K562 (cell line): ENCODE data around the gene VEGFA. TPM values are rescaled to one million over a fixed set of nuclear protein-coding genes. Genes with fewer than 3 reads are reported as not detected.

Experiments used
- ATAC-seq: fragments of 200-7000 bp; cut with Tn5 transposase; 3 replicates; pipeline ENCODE4 v1.9.1; 2020; ENCODE audit warnings: moderate library complexity
- BruUV-seq: library from RNA; stranded (reverse); fragments of 400-500 nt; replicated peaks from 2 replicates; lab custom pipeline; 2021; lab: Mats Ljungman, UMichigan
- CTCF ChIA-PET: fragments of 300-600 bp; formaldehyde crosslinking; extraction: SDS; loops from one replicate; lab custom pipeline; 2021; ENCODE audit warnings: low intra/inter-chr PET ratio; lab: Yijun Ruan, JAX
- POLR2A ChIA-PET: fragments of 300-600, 350-650 bp; sonication (Branson Sonifier 250); formaldehyde crosslinking; extraction: SDS; loops from one replicate; lab custom pipeline; 2021; ENCODE audit warnings: antibody characterized with exemption, inconsistent platforms; lab: Yijun Ruan, JAX
- DNase-seq, 4 experiments: peaks; one replicate each; pipeline versions ENCODE4 v3.0.0 to v3.0.0-alpha.2; 2011 to 2018; ENCODE audit warnings: low spot score in 3 of 4, mixed read lengths in 3 of 4; ENCODE audit errors: extremely low read depth in 1 of 4
- FAIRE-seq: peaks from 2 replicates; lab custom pipeline; 2011; peaks lifted over from hg19 to GRCh38; lab: Jason Lieb, UNC
- H2AFZ ChIP-seq: 2 replicates; pipeline ENCODE4 v1.6.0; 2011; ENCODE audit warnings: low read depth, low read length, control low read depth, inconsistent platforms
- H3K27ac ChIP-seq: fragments of 200-600 bp; 3 replicates; pipeline ENCODE4 v1.8.0; 2011; ENCODE audit warnings: low read depth, mild to moderate bottlenecking, control low read depth, inconsistent platforms, low read length, moderate library complexity, mixed read lengths; ENCODE audit errors: extremely low read depth
- H3K27me3 ChIP-seq, 2 experiments: fragments of 300-600 bp in 1 of 2; 2 replicates in 1 of 2; 3 replicates in 1 of 2; pipeline versions ENCODE4 v1.6.0 to v1.8.0; 2011; ENCODE audit warnings: inconsistent platforms in 2 of 2, low read length in 2 of 2, mild to moderate bottlenecking in 1 of 2, mixed read lengths in 1 of 2, moderate library complexity in 1 of 2; ENCODE audit not compliant: control insufficient read depth in 2 of 2, insufficient read depth in 2 of 2
- H3K36me3 ChIP-seq: fragments of 300-600 bp; 3 replicates; pipeline ENCODE4 v1.8.0; 2011; ENCODE audit warnings: mild to moderate bottlenecking, low read length, inconsistent platforms; ENCODE audit not compliant: control insufficient read depth, insufficient read depth
- H3K4me1 ChIP-seq, 2 experiments: fragments of 200-600 bp in 1 of 2; replicated peaks in 1 of 2; 2 replicates in 1 of 2; 3 replicates in 1 of 2; pipeline versions ENCODE4 v1.5.1 to v1.8.0; 2011; ENCODE audit warnings: inconsistent platforms in 2 of 2, low read length in 2 of 2, mild to moderate bottlenecking in 1 of 2, mixed read lengths in 1 of 2, moderate library complexity in 1 of 2; ENCODE audit not compliant: control insufficient read depth in 2 of 2, insufficient read depth in 2 of 2
- H3K4me2 ChIP-seq: 2 replicates; pipeline ENCODE4 v1.6.1; 2011; ENCODE audit warnings: low read length, control low read depth, inconsistent platforms, mixed read lengths; ENCODE audit not compliant: insufficient read depth
- H3K4me3 ChIP-seq: fragments of 200-600 bp; sonication (generic), shearing (Covaris generic); 2 replicates; pipeline ENCODE4 v1.5.1; 2016; ENCODE audit warnings: control low read depth, inconsistent platforms
- H3K79me2 ChIP-seq: fragments of 200-600 bp; 3 replicates; pipeline ENCODE4 v1.8.0; 2011; ENCODE audit warnings: low read length, inconsistent platforms; ENCODE audit not compliant: control insufficient read depth, insufficient read depth
- H3K9ac ChIP-seq, 2 experiments: 2 replicates each; pipeline versions ENCODE4 v1.6.0 to v1.6.1; 2011; ENCODE audit warnings: low read depth in 2 of 2, low read length in 2 of 2, control low read depth in 1 of 2, inconsistent platforms in 1 of 2, mild to moderate bottlenecking in 1 of 2, mixed read lengths in 1 of 2; ENCODE audit not compliant: insufficient read depth in 1 of 2
- H3K9me1 ChIP-seq: one replicate; pipeline ENCODE4 v1.6.0; 2011; ENCODE audit warnings: inconsistent platforms, mild to moderate bottlenecking, low read length, moderate library complexity; ENCODE audit not compliant: control insufficient read depth, insufficient read depth
- H3K9me3 ChIP-seq: replicated peaks from 2 replicates; pipeline ENCODE4 v1.5.1; 2011; ENCODE audit warnings: low read depth, low read length, inconsistent platforms; ENCODE audit not compliant: control insufficient read depth, insufficient read depth
- H4K20me1 ChIP-seq: replicated peaks from 2 replicates; pipeline ENCODE4 v1.6.1; 2011; ENCODE audit warnings: low read length, inconsistent platforms, mixed read lengths; ENCODE audit not compliant: control insufficient read depth, insufficient read depth
- ESRRA ChIP-seq: fragments of 450-650 bp; IDR thresholded peaks from 2 replicates; pipeline ENCODE4 v1.6.1; 2014; ENCODE audit warnings: low read depth, mild to moderate bottlenecking, moderate library complexity, borderline replicate concordance
- FOXA3 ChIP-seq, 2 experiments: fragments of 450-650 bp in 1 of 2; sonication (generic) in 1 of 2; formaldehyde crosslinking; IDR thresholded peaks in 1 of 2; conservative IDR thresholded peaks in 1 of 2; 2 replicates each; pipeline versions ENCODE4 v1.4.0 to v1.8.0; 2020 to 2022; ENCODE audit warnings: mild to moderate bottlenecking in 2 of 2, missing genetic modification reagents in 1 of 2
- GTF2E2 ChIP-seq: fragments of 200-800 bp; sonication (Bioruptor generic); IDR thresholded peaks from 2 replicates; pipeline ENCODE4 v1.6.1; 2016; ENCODE audit warnings: missing genetic modification characterization, missing compliant biosample characterization
- PKNOX1 ChIP-seq: fragments of 450-650 bp; IDR thresholded peaks from 2 replicates; pipeline ENCODE4 v1.6.1; 2016
- TCF15 ChIP-seq: fragments of 250-450 bp; sonication (Bioruptor Pico); IDR thresholded peaks from 2 replicates; pipeline ENCODE4 v1.8.0; 2022; ENCODE audit warnings: moderate library complexity, mild to moderate bottlenecking, inconsistent platforms
- THRB ChIP-seq: fragments of 450-650 bp; formaldehyde crosslinking; conservative IDR thresholded peaks from 2 replicates; pipeline ENCODE4 v1.4.0; 2022; ENCODE audit warnings: mild to moderate bottlenecking, missing genetic modification characterization
- ZNF165 ChIP-seq: fragments of 250-450 bp; sonication (Bioruptor Pico); IDR thresholded peaks from 2 replicates; pipeline ENCODE4 v1.4.0; 2020; ENCODE audit warnings: borderline replicate concordance
- WGBS: fragments of 100-300 bp; shearing (Covaris generic); methylation state at CpG from one replicate; pipeline ENCODE4 v1.1.6; 2016; ENCODE audit warnings: low coverage, mixed read lengths; ENCODE audit not compliant: insufficient coverage; ENCODE audit errors: missing lambda C conversion rate; 5-methylcytosine and 5-hydroxymethylcytosine counted together
- in situ Hi-C: fragments of 300-500 bp; cut with MboI; formaldehyde crosslinking; loops from 4 replicates; pipeline ENCODE4 v1.15.0; 2018; ENCODE audit warnings: inconsistent platforms, mixed read lengths
- intact Hi-C: fragments of 100-400 bp; cut with micrococcal nuclease; formaldehyde crosslinking; loops from 2 replicates; pipeline ENCODE4 v1.14.2; 2022
- polyA plus RNA-seq, 8 experiments: library from polyadenylated mRNA; depleted of rRNA in 4 of 8; stranded (reverse) in 5 of 8; unstranded in 3 of 8; fragments of >200 nt; fragmentation: Nextera tagmentation in 2 of 8; fragmentation: Illumina TruSeq in 1 of 8; extraction: Ambion mirVana in 2 of 8; extraction: Trizol in 1 of 8; gene quantifications; 2 replicates each; pipeline versions ENCODE4 v1.2.1 to v1.2.3, GENCODE V29; 2011 to 2014; ENCODE audit warnings: inconsistent platforms in 1 of 8, missing spikeins in 1 of 8
- total RNA-seq, 7 experiments: library from RNA; depleted of rRNA in 6 of 7; stranded (reverse); fragments of >200 nt in 6 of 7; fragmentation: Illumina TruSeq in 2 of 7; extraction: Trizol in 2 of 7; gene quantifications; 2 replicates each; pipeline versions ENCODE4 v1.2.1 to v1.2.3, GENCODE V29; 2011 to 2021; ENCODE audit warnings: low replicate concordance in 1 of 7
- TF ChIP-seq, protein P1 (sequence below), 2 experiments: IDR thresholded peaks; 2 replicates each; pipeline ENCODE4 v1.6.1; 2012; ENCODE audit warnings: improper control_type of control experiment in 2 of 2, low read depth in 2 of 2, low read length in 2 of 2, borderline replicate concordance in 1 of 2

The VEGFA gene
- total and polyA plus RNA-seq, 9 of the 15 experiments (the other 6 are each of a cell fraction or from before 2014, with no cell fraction given) = 14.0 to 271 (median 124) TPM

- intact Hi-C loops (no loop called here), in situ Hi-C loops (no loop called here)
- no peaks in the 10 kb centered on the region for H3K9me3 ChIP-seq
- WGBS = 52% methylated on average over 5 of the region's 5 CpGs
- H3K27me3 ChIP-seq = no peaks in the 10 kb centered on the region; a peak in 1 of 5 replicates
- no peak overlapping the region for H3K27ac ChIP-seq
- DNase-seq = no peak
- FAIRE-seq = no peak
- CTCF ChIA-PET = no interaction called here
- ATAC-seq = no peak
- peak overlapping the region in 1 of 2 experiments; percentile 68; a peak in 1 of 4 replicates for H3K9ac ChIP-seq
- H3K4me2 ChIP-seq = no peak overlapping the region
- H3K9me1 ChIP-seq = peaks cover 6% of the 10 kb centered on the region
- H3K4me3 ChIP-seq = no peak overlapping the region
- peak in 1 of 2 experiments; percentile 23; a peak in 1 of 4 replicates for TF ChIP-seq FOXA3 (CRISPR knock-in tag; conservative IDR thresholded peaks at IDR 0.05 in 1 of 2, IDR thresholded peaks at IDR 0.05 in 1 of 2)
- no peak for TF ChIP-seq GTF2E2 (tag)
- peak; percentile 68 for TF ChIP-seq ESRRA
- TF ChIP-seq, protein P1, sequence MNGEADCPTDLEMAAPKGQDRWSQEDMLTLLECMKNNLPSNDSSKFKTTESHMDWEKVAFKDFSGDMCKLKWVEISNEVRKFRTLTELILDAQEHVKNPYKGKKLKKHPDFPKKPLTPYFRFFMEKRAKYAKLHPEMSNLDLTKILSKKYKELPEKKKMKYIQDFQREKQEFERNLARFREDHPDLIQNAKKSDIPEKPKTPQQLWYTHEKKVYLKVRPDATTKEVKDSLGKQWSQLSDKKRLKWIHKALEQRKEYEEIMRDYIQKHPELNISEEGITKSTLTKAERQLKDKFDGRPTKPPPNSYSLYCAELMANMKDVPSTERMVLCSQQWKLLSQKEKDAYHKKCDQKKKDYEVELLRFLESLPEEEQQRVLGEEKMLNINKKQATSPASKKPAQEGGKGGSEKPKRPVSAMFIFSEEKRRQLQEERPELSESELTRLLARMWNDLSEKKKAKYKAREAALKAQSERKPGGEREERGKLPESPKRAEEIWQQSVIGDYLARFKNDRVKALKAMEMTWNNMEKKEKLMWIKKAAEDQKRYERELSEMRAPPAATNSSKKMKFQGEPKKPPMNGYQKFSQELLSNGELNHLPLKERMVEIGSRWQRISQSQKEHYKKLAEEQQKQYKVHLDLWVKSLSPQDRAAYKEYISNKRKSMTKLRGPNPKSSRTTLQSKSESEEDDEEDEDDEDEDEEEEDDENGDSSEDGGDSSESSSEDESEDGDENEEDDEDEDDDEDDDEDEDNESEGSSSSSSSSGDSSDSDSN (IDR thresholded peaks at IDR 0.05; ENCODE audit: borderline replicate concordance in 1 of 2, low read depth in 2 of 2, low read length in 2 of 2) = no peak
- TF ChIP-seq THRB (CRISPR knock-in tag) = no peak
- TF ChIP-seq PKNOX1 = peak; percentile 68
- no peak for TF ChIP-seq TCF15 (CRISPR knock-in tag)
- no peak for TF ChIP-seq ZNF165
- POLR2A ChIA-PET = interaction anchor here (0.5 to 2.7 kb wide), 12 partner anchors 9 to 569 kb away, joined by 3 to 9 read pairs (median 4); partner anchors contain the start of genes AARS2 and GTPBP2
- H3K79me2 ChIP-seq = no peaks in the 10 kb centered on the region
- no TSS peak for BruUV-seq
- no peaks in the 10 kb centered on the region for H4K20me1 ChIP-seq
- H2AFZ ChIP-seq = peak overlapping the region; percentile 61
- no peaks in the 10 kb centered on the region for H3K36me3 ChIP-seq
- peaks cover 20% of the 10 kb centered on the region in 2 experiments; a peak in 4 of 5 replicates for H3K4me1 ChIP-seq
These were observed 26.2 kb upstream of the VEGFA start for GRCh38 chr6:43743682-43744381.
